Measurements from ENCODE around the gene TK2.
"Not testable (repeated sequence)": the region's sequence is repeated elsewhere in the genome, so short reads cannot be mapped to it uniquely, and the experiment has no call there.

Gene TK2

DNA sequence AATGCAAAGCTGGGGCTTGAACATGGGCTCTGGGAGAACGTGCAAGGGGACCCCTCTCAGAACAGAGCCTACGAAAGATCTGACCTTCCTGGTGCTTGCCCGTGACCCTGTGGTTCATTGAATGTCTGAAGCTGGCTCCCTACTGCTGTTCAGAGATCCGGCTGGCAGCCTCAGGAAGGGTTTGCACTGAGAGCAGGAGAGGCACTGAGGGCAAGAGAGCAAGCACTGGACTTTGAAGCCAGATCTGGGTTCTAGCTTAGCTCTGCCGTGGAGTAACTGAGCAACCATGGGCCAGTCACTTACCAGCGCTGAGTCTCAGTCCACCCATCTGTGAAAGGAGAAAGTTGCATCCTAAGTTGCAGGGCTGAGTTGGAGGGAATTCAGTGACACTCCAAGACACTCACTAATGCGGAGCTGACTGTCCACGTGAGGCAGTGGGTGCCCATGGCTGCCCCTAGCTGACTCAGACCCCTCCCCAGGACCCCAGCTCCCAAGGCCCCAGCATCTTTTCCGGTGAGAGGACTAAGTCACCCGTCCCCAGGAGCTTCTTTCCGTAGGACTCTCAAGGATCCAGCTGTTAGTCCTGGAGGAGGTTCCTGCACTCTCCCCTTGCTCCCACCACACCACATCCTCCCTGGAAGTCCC is 81.5 kb downstream of the TK2 start:
- DNase-seq (ENCODE audit: low read depth in 2 of 2), result no peak
- TF ChIP-seq, protein P1, sequence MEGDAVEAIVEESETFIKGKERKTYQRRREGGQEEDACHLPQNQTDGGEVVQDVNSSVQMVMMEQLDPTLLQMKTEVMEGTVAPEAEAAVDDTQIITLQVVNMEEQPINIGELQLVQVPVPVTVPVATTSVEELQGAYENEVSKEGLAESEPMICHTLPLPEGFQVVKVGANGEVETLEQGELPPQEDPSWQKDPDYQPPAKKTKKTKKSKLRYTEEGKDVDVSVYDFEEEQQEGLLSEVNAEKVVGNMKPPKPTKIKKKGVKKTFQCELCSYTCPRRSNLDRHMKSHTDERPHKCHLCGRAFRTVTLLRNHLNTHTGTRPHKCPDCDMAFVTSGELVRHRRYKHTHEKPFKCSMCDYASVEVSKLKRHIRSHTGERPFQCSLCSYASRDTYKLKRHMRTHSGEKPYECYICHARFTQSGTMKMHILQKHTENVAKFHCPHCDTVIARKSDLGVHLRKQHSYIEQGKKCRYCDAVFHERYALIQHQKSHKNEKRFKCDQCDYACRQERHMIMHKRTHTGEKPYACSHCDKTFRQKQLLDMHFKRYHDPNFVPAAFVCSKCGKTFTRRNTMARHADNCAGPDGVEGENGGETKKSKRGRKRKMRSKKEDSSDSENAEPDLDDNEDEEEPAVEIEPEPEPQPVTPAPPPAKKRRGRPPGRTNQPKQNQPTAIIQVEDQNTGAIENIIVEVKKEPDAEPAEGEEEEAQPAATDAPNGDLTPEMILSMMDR (IDR thresholded peaks at IDR 0.05; ENCODE audit: low read depth, low read length), result no peak
- H3K4me3 ChIP-seq (replicated peaks in 1 of 2; ENCODE audit: low read depth in 2 of 2, low read length in 2 of 2), result no peak overlapping the region

DNA sequence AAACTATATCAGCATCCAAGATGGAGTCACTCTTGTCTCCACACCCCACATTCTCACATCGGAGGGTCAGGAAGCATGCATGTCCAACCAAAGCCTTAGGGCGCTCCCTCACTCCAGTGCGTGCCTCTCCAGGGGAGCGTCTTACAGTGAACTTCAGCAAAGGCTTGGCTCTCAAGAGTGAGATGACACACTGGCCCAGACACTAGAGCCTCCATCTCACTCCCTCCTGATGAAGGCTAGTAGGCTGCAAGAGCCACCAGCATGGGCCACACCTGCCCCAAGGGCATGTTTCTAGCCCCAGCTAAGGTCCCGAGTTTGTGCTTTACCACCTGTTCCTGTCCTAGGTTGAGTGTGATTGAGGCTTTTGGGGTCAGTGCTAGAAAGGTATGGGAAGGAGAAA is 82.3 kb downstream of the TK2 start:
- TF ChIP-seq, protein P1 (IDR thresholded peaks at IDR 0.05; ENCODE audit: low read depth, low read length), result no peak
- H3K4me3 ChIP-seq (replicated peaks in 1 of 2; ENCODE audit: low read depth in 2 of 2, low read length in 2 of 2), result no peak overlapping the region
- no peak for DNase-seq (ENCODE audit: low read depth in 2 of 2)

DNA sequence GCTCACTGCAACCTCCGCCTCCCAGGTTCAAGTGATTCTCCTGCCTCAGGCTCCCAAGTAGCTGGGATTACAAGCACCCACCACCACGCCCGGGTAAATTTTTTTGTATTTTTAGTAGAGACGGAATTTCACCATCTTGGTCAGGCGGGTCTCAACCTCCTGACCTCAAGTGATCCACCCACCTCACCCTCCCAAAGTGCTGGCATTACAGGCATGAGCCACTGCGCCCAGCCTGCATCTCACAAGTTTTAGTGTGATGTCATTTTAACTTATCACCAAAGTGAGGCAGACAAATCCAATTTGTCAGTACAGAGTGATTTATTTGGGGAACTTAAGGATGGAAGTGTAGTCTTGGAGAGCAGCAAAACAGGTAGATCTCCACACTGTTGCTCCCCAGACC is 83.3 kb downstream of the TK2 start:
- not testable (repeated sequence) for H3K4me3 ChIP-seq (replicated peaks in 1 of 2; ENCODE audit: low read depth in 2 of 2, low read length in 2 of 2)

DNA sequence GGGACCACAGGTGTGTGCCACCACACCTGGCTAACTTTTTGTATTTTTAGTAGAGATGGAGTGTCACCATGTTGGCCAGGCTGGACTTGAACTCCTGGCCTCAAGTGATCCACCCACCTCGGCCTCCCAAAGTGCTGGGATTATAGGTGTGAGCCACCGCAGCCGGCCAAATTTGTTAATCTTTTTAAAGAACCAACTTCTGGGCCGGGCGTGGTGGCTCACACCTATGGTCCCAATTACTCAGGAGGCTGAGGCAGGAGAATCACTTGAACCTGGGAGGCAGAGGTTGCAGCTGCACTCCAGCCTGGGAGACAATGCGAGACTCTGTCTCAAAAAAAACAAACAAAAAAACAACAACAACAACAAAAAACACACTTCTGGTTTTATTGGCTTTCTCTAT is 84.0 kb downstream of the TK2 start:
- DNase-seq (ENCODE audit: low read depth in 2 of 2); H3K4me3 ChIP-seq (replicated peaks in 1 of 2; ENCODE audit: low read depth in 2 of 2, low read length in 2 of 2): not testable (repeated sequence)

More for the DNA sequence above, 83.3 kb downstream of the TK2 start:
- not testable (repeated sequence) for DNase-seq (ENCODE audit: low read depth in 2 of 2)

DNA sequence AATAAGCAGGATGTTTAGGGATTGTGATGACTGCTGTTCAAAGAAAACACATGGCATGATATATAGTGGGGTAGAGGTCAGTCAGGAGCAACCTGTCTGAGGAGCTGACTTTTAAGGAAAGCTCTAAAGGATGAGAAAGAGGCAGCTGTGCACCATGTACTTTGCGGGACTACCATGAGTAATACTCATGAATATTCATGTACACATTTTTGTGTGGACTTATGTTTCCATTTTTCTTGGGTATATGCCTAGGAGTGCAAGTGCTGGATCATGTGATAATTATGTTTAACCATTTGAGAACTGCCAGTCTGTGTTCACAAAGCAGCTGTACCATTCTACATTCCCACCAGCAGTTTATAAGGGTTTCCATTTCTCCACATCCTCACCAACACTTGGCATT is 87.0 kb downstream of the TK2 start:
- no peak overlapping the region for H3K4me3 ChIP-seq (replicated peaks in 1 of 2; ENCODE audit: low read depth in 2 of 2, low read length in 2 of 2)
- peak in 1 of 2 donors; percentile 37 for DNase-seq (ENCODE audit: low read depth in 2 of 2)
- TF ChIP-seq, protein P1 (IDR thresholded peaks at IDR 0.05; ENCODE audit: low read depth, low read length), result no peak

DNA sequence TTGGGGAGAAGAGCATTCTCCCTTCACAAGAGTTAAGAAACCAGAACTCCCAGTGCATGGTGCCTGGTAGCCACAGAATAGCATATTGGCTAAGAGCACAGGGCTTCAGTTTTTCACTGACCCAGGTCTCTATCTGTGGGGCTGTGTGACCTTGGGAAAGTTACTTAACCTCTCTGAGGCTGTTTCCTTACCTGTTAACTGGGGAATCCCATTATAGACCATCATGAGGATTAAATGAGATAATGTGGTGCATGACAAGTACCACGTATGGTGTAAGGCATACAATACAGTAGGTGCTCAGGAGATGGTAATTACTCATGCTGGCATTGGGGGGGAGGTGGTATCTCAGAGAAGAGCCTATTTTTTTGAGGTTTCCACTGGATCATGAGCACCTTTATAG is 89.2 kb downstream of the TK2 start:
- H3K4me3 ChIP-seq (replicated peaks in 1 of 2; ENCODE audit: low read depth in 2 of 2, low read length in 2 of 2), result no peak overlapping the region
- TF ChIP-seq, protein P1 (IDR thresholded peaks at IDR 0.05; ENCODE audit: low read depth, low read length), result no peak
- no peak for DNase-seq (ENCODE audit: low read depth in 2 of 2)

DNA sequence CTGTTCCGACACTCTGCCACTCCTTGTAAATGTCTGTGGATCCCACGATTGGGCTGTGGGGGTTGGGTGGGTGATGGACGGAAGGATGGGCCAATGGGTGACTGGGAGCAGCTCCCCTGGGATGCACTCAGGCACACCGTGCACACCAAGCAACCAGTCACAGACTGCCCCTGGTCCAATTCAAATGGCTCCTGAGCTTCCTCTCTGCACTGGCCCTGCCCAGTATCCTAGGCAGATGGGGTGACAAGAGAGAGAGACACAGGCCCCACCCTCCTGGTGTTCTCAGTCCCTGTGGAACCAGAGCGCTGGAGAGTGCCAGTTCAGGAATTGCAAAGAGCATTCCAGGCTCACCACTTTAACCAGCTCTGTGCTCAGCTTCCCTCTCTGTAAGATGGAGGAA is 90.0 kb downstream of the TK2 start:
- DNase-seq (ENCODE audit: low read depth in 2 of 2), result no peak
- no peak overlapping the region for H3K4me3 ChIP-seq (replicated peaks in 1 of 2; ENCODE audit: low read depth in 2 of 2, low read length in 2 of 2)
- TF ChIP-seq, protein P1 (IDR thresholded peaks at IDR 0.05; ENCODE audit: low read depth, low read length), result no peak

DNA sequence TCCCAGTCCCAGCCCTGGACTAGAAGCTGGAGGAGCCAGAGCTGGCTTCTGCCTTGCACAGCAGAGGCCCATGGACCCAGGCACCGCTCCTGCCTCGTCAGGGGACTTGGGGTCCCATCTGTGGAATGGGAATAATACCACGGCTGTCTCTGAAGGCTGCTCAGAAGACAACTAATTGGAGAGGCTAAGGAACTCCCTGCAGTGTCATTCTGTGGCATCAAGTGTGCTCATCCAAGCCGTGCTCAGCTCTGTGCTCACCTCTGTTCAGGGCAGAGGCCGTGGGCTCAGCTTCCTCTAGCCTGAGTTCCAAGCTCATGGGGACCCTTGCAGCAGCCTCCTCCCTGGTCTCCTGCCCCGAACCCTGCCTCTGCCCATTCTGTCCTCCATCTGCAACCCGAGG is 91.1 kb downstream of the TK2 start:
- TF ChIP-seq, protein P1 (IDR thresholded peaks at IDR 0.05; ENCODE audit: low read depth, low read length), result no peak
- H3K4me3 ChIP-seq (replicated peaks in 1 of 2; ENCODE audit: low read depth in 2 of 2, low read length in 2 of 2), result no peak overlapping the region
- DNase-seq (ENCODE audit: low read depth in 2 of 2), result no peak

Measured in cardiac fibroblast (primary cell).